ENCODE results near the gene FCAMR.

Gene FCAMR

DNA sequence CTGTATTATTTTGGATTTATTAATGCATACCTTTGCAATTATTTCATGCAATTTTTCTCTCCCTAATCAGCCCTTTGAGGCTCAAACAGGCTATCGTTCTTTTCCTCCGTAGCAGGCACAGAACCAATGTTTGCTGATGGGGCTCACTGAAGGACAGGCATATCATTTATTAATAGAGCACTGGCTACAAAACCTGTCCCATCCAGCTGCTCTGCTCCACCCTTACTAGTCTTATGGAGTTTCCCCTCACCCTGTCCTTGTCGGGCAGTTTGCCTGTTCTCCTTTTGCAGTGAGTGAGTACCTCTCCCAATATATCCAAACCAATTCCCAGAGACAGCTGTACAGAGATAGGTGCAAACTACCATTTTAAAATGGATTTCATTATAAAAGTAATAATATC, 16.6 kb upstream of the FCAMR start:
- Histone ChIP-seq H3K9ac (ENCODE audit: low read length) (no peak overlapping the region), H3K27me3 (ENCODE audit: control insufficient read depth, insufficient read depth, low read length) (no peaks in the 10 kb centered on the region), H3K4me1 (ENCODE audit: control insufficient read depth, insufficient read depth, low read length) (peaks cover 7% of the 10 kb centered on the region), H3K9me3 (ENCODE audit: control insufficient read depth, low read length) (no peaks in the 10 kb centered on the region), H3K36me3 (ENCODE audit: control insufficient read depth, insufficient read depth, low read length) (no peaks in the 10 kb centered on the region), H3K4me3 (ENCODE audit: low read length) (no peak overlapping the region)

DNA sequence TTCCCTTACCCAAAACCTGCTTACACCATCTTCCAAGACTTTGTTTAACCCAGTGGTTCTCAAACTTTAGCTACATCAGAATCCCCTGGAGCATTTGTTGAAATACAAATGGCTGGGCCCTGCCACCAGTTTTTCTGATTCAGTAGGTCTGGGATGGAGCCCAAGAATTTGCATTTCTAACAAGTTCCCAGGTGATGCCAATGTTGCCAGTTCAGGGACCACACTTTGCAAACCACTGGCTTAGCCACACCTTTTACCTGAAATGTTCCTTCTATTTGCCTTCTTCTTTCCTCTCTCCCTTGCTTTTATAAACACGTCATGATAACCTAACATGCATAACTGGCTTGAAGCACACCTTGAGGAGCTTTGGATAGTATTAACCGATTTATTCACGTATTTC, 16.1 kb upstream of the FCAMR start:
- Histone ChIP-seq H3K36me3 (ENCODE audit: control insufficient read depth, insufficient read depth, low read length) (no peaks in the 10 kb centered on the region), H3K9me3 (ENCODE audit: control insufficient read depth, low read length) (no peaks in the 10 kb centered on the region), H3K27me3 (ENCODE audit: control insufficient read depth, insufficient read depth, low read length) (no peaks in the 10 kb centered on the region), H3K4me1 (ENCODE audit: control insufficient read depth, insufficient read depth, low read length) (peaks cover 6% of the 10 kb centered on the region), H3K9ac (ENCODE audit: low read length) (no peak overlapping the region), H3K4me3 (ENCODE audit: low read length) (no peak overlapping the region)

DNA sequence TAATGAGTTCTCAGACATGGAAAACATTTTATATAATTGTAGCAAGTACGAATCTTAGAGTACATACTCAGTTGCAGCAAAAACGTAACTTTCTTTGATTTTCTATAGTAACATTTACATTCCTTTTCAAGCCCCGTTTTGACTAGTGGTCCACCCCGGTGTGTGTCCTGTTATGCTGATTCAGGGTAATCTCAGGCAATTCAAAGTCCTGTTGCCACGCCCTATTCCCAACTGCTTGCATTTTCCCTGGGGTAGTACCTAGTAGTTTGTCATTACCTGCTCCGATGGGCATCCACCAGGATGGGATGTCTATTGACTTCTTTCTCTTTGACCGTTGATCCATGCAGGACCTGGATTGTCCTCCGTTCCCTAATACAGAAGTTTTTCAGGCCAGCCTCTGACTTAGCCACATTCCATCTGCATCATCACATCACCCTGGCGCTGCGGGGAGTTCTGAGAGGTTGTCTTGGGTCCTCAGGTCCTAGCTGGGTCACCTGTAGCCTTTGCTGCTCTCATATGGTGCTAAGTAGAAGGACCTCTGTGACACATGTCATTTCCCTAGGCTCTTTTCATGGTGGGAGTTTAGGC, 15.0 kb upstream of the FCAMR start:
- no peak overlapping the region for H3K4me3 ChIP-seq (ENCODE audit: low read length)
- H3K27me3 ChIP-seq (ENCODE audit: control insufficient read depth, insufficient read depth, low read length) = no peaks in the 10 kb centered on the region
- no peaks in the 10 kb centered on the region for H3K9me3 ChIP-seq (ENCODE audit: control insufficient read depth, low read length)
- H3K36me3 ChIP-seq (ENCODE audit: control insufficient read depth, insufficient read depth, low read length) = no peaks in the 10 kb centered on the region
- peaks cover 8% of the 10 kb centered on the region for H3K4me1 ChIP-seq (ENCODE audit: control insufficient read depth, insufficient read depth, low read length)
- H3K9ac ChIP-seq (ENCODE audit: low read length) = no peak overlapping the region

DNA sequence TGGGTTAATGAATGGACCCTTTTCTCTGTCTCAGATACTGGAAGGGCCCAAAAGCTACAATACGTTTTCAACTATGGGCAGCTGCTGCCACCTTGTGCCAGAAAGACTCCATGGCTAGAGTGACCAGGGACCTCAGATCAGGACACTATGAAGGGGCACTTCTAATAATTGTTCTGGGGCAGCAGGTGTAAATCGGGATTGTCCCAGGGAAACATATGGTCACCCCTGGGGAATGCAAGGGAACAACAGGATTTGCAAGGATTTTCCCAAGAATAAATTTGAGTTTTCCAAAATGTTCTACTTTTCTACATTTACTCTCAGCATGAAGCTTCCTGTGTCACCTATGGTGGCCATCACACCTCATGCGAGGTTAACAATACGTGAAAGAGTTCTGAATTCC, 12.0 kb upstream of the FCAMR start:
- Histone ChIP-seq H3K9ac (ENCODE audit: low read length) (no peak overlapping the region), H3K9me3 (ENCODE audit: control insufficient read depth, low read length) (no peaks in the 10 kb centered on the region), H3K27me3 (ENCODE audit: control insufficient read depth, insufficient read depth, low read length) (no peaks in the 10 kb centered on the region), H3K4me1 (ENCODE audit: control insufficient read depth, insufficient read depth, low read length) (peaks cover 33% of the 10 kb centered on the region), H3K4me3 (ENCODE audit: low read length) (no peak overlapping the region), H3K36me3 (ENCODE audit: control insufficient read depth, insufficient read depth, low read length) (no peaks in the 10 kb centered on the region)

DNA sequence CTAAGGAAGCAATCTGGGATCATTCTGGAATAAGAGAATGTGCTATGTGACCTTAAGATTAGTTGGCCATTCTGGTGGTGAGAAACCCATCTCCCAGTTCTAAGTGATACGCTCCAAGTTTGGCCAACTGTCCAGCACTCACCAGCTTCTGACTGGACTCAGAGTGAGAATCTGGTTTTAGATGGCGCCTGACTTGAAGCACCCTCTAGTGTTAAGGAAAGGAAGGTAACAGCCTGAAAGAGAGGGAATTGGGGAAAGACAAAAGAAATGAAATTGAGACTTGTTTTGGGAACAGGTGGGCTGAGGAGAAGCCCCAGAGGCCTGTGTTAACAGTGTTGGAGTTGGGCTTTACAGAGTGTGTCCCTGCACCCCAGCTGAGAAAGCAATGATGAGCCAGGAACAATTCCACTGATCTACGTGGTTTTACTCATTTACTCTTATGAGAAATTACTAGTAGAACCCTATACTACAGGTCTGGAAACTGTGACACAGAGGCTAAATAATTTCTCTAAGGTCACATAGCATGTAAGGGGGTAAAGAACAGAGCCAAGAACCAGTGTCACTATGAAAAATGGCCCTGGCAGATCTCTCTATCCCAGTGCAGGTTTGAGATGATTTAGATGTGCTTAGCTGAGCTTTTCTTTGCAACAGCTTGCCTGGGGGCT, 9.3 kb upstream of the FCAMR start:
- H3K4me3 ChIP-seq (ENCODE audit: low read length) = no peak overlapping the region
- no peaks in the 10 kb centered on the region for H3K27me3 ChIP-seq (ENCODE audit: control insufficient read depth, insufficient read depth, low read length)
- no peak overlapping the region for H3K9ac ChIP-seq (ENCODE audit: low read length)
- no peaks in the 10 kb centered on the region for H3K9me3 ChIP-seq (ENCODE audit: control insufficient read depth, low read length)
- no peaks in the 10 kb centered on the region for H3K36me3 ChIP-seq (ENCODE audit: control insufficient read depth, insufficient read depth, low read length)
- H3K4me1 ChIP-seq (ENCODE audit: control insufficient read depth, insufficient read depth, low read length) = peaks cover 27% of the 10 kb centered on the region

DNA sequence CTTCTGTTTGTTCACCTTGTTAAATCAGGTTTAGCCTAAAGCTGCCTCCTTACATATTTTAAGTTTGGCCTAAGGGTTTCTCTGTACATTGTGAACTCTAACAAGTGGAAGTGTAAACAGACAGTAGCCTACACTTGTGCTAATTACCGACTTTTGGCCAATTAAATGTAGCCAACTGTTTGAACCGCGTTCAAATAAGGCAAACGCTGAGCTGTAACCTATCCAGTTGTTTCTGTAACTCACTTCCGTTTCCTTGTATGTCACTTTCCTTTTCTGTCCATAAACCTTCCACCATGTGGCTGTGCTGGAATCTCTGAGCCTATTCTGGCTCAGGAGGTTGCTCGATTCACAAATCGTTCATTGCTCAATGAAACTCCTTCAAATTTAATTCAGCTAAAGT, 8.0 kb upstream of the FCAMR start:
- Histone ChIP-seq H3K4me3 (ENCODE audit: low read length) (no peak overlapping the region), H3K4me1 (ENCODE audit: control insufficient read depth, insufficient read depth, low read length) (peaks cover 38% of the 10 kb centered on the region), H3K27me3 (ENCODE audit: control insufficient read depth, insufficient read depth, low read length) (no peaks in the 10 kb centered on the region), H3K9ac (ENCODE audit: low read length) (no peak overlapping the region), H3K9me3 (ENCODE audit: control insufficient read depth, low read length) (no peaks in the 10 kb centered on the region), H3K36me3 (ENCODE audit: control insufficient read depth, insufficient read depth, low read length) (no peaks in the 10 kb centered on the region)

DNA sequence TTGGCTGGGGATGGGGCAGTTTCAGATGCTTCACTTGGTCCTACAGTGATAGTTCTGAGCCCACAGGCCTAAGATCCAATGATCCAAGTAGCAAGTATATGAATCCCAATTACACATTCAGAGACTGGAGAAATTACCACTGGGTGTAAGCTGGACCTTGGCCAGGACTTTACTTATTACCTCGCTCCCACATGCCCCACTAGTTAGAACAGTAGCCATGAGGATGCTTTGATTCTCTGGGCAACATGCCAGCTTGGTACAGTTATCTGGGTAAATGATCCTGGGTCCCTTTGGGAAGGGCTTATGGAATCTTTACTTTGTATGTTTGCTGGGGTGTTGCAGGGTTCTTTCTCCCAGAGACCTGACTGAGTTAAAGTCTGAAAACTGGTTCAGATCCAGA, 5.0 kb upstream of the FCAMR start:
- Histone ChIP-seq H3K36me3 (ENCODE audit: control insufficient read depth, insufficient read depth, low read length) (no peaks in the 10 kb centered on the region), H3K9me3 (ENCODE audit: control insufficient read depth, low read length) (no peaks in the 10 kb centered on the region), H3K9ac (ENCODE audit: low read length) (no peak overlapping the region), H3K4me1 (ENCODE audit: control insufficient read depth, insufficient read depth, low read length) (peaks cover 48% of the 10 kb centered on the region), H3K4me3 (ENCODE audit: low read length) (no peak overlapping the region), H3K27me3 (ENCODE audit: control insufficient read depth, insufficient read depth, low read length) (no peaks in the 10 kb centered on the region)

DNA sequence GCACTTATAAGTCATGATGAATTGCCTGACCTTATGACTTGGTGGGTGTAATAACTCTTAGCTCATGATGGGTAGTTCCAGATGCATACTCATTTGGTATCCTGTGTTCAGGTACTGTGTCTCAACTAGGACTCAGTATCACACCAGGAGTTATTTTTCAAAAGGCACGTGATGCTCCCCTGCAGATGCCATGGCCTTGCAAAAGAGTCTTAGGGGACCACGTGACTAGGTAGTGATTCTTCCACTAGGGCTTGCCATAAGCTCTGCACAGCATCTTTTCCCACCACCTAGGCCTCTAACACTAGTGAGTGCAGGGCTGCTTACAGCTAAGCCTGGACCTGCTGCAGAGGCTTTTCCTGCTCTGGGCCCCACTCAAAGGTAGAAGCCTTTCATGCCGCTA, 3.9 kb upstream of the FCAMR start:
- H3K4me3 ChIP-seq (ENCODE audit: low read length) = no peak overlapping the region
- no peaks in the 10 kb centered on the region for H3K27me3 ChIP-seq (ENCODE audit: control insufficient read depth, insufficient read depth, low read length)
- H3K36me3 ChIP-seq (ENCODE audit: control insufficient read depth, insufficient read depth, low read length) = no peaks in the 10 kb centered on the region
- H3K9me3 ChIP-seq (ENCODE audit: control insufficient read depth, low read length) = no peaks in the 10 kb centered on the region
- H3K9ac ChIP-seq (ENCODE audit: low read length) = no peak overlapping the region
- H3K4me1 ChIP-seq (ENCODE audit: control insufficient read depth, insufficient read depth, low read length) = peaks cover 45% of the 10 kb centered on the region

DNA sequence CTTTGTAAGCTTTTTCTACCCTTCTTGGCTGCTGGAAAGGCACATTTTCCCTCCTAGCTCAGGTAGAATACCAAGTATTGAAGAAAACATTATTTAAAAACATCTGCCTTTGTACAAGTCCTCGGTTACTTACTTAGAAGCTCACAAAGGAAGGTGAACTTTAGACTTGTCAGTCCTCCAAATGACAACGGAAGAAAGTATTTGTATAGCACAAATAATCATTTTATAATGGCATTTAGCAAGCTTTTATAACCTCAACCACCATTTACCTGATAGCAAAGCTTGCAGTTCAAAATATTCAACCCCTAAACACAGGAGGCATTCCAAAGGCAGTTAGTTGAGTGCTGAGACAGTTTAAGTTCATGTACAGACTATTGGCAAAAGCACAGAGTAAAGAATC, 2.5 kb upstream of the FCAMR start:
- no peaks in the 10 kb centered on the region for H3K9me3 ChIP-seq (ENCODE audit: control insufficient read depth, low read length)
- no peaks in the 10 kb centered on the region for H3K36me3 ChIP-seq (ENCODE audit: control insufficient read depth, insufficient read depth, low read length)
- H3K4me3 ChIP-seq (ENCODE audit: low read length) = no peak overlapping the region
- no peaks in the 10 kb centered on the region for H3K27me3 ChIP-seq (ENCODE audit: control insufficient read depth, insufficient read depth, low read length)
- no peak overlapping the region for H3K9ac ChIP-seq (ENCODE audit: low read length)
- peaks cover 45% of the 10 kb centered on the region for H3K4me1 ChIP-seq (ENCODE audit: control insufficient read depth, insufficient read depth, low read length)

DNA sequence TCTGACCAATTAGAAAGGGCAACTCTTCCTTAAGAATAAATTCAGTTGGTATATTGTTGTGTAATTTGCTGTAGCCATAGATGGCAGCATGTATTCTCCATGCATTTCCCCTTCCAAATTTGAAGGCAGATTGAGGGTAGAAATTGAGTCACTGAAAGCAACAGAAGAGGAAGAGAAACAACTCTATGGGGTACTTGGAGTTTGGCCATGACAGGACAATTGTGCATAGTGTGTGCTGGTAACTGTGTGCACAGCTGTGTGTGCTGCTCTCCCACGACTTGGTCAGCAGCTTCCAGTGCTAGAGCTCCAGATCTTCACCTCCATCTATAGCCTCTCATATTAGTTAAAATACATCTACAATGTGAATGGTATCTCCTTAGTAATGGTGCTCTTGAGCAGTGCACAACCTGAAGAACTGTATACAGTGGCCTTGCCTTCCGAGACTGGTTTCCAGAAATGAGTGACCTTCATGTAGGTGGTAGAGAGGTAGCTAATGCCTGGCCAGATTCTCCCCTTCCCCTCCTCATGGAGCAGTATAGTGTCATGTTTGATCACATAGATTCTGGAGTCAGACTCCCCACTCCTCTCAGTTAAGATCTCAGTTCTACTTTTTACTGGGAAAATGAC, 882 bp upstream of the FCAMR start:
- H3K4me3 ChIP-seq (ENCODE audit: low read length) = no peak overlapping the region
- no peaks in the 10 kb centered on the region for H3K27me3 ChIP-seq (ENCODE audit: control insufficient read depth, insufficient read depth, low read length)
- H3K9me3 ChIP-seq (ENCODE audit: control insufficient read depth, low read length) = no peaks in the 10 kb centered on the region
- no peak overlapping the region for H3K9ac ChIP-seq (ENCODE audit: low read length)
- no peaks in the 10 kb centered on the region for H3K36me3 ChIP-seq (ENCODE audit: control insufficient read depth, insufficient read depth, low read length)
- H3K4me1 ChIP-seq (ENCODE audit: control insufficient read depth, insufficient read depth, low read length) = peaks cover 56% of the 10 kb centered on the region

DNA sequence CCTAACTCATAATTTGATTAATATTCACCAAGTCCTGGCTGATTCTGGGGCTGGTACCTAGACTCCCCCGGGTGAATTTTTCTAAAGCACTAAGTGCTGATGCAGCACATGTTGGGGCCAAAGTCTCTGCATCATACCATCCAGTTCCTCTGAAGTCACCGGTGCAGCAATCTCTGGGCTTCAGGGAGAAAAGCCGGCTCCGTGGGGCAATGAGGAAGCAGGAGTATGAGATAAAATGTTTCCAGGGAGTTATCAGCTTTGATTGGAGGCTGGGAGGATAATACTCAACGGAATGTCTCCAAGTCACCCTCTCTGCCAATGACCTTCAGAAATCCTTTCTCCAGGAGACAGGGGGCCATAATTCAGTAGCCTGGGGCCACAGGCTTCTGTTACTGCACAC, 1.2 kb downstream of the FCAMR start:
- no peaks in the 10 kb centered on the region for H3K9me3 ChIP-seq (ENCODE audit: control insufficient read depth, low read length)
- H3K9ac ChIP-seq (ENCODE audit: low read length) = no peak overlapping the region
- no peaks in the 10 kb centered on the region for H3K36me3 ChIP-seq (ENCODE audit: control insufficient read depth, insufficient read depth, low read length)
- H3K4me3 ChIP-seq (ENCODE audit: low read length) = no peak overlapping the region
- peaks cover 54% of the 10 kb centered on the region for H3K4me1 ChIP-seq (ENCODE audit: control insufficient read depth, insufficient read depth, low read length)
- H3K27me3 ChIP-seq (ENCODE audit: control insufficient read depth, insufficient read depth, low read length) = no peaks in the 10 kb centered on the region

DNA sequence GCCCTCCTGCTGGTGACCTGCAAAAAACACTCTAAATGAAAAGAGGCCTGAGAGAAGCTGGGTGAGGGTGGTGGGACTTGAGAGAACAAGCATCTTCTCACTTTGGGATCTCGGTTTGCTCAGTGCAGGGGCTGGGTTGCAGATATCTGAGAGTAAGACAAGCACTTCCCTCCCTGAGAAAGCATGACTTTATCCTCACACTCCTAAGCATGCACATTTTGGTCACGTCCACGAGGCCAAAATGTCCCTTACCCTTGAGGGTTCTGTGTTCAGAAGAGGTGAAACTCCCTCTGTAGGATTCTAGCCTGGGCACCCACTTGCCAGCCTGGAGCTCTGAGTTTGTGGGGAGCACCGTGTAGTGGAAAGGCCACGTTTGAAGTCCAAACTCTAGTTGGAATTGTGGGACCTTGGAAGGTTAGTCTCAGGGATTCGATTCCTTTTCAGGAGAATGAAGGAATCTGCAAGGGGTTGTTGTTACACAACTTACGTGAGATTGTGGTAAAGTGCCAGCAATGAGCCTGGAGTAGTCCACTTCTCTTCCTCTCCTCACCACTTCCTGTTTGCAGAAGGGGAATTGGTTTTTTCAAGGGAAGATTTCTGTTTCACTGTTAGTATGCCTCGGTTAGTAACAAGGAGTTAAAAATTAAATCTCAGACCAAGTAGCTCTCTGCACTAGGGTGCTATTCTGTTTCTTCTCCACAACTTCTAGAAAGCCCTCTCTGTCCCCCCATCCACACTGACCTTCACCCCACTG, 3.0 kb downstream of the FCAMR start:
- no peaks in the 10 kb centered on the region for H3K36me3 ChIP-seq (ENCODE audit: control insufficient read depth, insufficient read depth, low read length)
- no peaks in the 10 kb centered on the region for H3K27me3 ChIP-seq (ENCODE audit: control insufficient read depth, insufficient read depth, low read length)
- no peaks in the 10 kb centered on the region for H3K9me3 ChIP-seq (ENCODE audit: control insufficient read depth, low read length)
- H3K4me3 ChIP-seq (ENCODE audit: low read length) = no peak overlapping the region
- no peak overlapping the region for H3K9ac ChIP-seq (ENCODE audit: low read length)
- peaks cover 47% of the 10 kb centered on the region for H3K4me1 ChIP-seq (ENCODE audit: control insufficient read depth, insufficient read depth, low read length)
